HG03103 (cell line): ENCODE data around the gene RASA4.
"Not testable (repeated sequence)": the region's sequence is repeated elsewhere in the genome, so short reads cannot be mapped to it uniquely, and the experiment has no call there.

Source experiments
- ATAC-seq: cut with Tn5 transposase; IDR thresholded peaks from one replicate; pipeline ENCODE4 v1.9.1; 2021; ENCODE audit warnings: low read depth; ENCODE audit not compliant: unreplicated experiment

The RASA4 gene

DNA sequence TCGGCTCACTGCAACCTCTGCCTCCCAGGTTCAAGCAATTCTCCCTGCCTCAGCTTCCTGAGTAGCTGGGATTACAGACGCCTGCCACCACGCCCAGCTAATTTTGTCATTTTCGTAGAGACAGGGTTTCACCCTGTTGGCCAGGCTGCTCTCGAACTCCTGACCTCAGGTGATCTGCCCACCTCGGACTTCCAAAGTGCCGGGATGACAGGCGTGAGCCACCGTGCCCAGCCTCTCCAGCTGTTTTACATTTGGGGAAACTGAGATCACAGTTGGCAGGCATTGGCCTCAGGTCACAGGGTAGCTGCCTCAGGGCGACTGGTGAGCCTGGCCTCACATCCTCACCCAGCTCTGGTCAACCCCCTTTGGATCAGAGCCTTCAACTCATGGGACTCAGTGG, 6.8 kb downstream of the RASA4 start:
- not testable (repeated sequence) for ATAC-seq

DNA sequence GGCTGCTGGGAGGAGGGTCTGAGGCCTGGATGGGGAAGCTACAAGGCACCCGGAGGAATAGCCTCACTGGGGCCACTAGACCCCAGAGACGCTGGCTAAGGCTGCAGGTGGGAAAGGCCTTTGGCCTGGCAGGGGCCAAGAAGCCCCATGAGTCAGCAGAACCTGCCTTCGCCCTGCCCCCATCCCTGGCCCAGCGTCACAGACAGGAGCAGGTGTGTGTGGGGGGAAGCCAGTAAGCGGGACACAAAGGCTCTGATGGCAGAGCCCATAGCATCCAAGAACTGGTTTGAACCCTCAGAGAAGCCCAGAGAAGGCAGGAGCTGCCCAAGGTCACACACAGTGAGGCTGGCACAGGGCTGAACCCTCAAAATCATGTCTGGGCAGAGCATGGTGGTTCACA, 9.7 kb downstream of the RASA4 start:
- ATAC-seq = not testable (repeated sequence)

DNA sequence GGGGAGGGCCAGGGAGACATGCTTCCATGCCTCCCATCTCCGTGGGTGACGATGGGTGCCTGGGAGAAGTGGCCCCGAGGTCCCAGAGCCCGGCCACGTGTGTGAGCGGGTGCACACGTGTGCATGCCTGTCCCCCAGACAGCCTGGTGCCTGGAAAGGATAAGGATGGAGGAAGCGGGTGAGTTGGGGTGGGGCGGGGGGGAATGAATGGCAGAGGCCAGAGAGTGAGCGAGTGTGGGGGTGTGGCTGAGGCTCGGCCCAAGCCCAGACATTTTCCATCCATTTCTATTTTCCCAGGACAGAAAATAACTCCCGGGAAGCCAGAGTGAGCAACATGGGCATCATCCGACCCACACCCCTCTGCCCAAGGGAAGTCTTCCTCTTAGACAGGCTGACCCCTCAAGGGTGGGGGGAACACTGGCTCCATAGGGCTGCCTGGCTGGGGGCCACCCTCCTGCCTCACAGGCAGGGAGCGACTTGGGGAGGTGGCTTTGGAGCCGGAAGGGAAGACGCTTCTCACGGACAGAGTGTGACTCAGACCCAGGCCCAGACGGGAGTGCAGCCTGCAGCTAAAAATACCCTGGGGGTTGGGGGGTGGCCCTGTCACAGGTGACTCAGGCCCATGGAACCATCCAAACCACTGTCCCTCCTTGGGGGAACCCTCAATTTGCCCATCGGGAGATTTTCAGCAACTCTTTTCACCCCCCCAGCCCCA, 12.0 kb downstream of the RASA4 start:
- not testable (repeated sequence) for ATAC-seq

DNA sequence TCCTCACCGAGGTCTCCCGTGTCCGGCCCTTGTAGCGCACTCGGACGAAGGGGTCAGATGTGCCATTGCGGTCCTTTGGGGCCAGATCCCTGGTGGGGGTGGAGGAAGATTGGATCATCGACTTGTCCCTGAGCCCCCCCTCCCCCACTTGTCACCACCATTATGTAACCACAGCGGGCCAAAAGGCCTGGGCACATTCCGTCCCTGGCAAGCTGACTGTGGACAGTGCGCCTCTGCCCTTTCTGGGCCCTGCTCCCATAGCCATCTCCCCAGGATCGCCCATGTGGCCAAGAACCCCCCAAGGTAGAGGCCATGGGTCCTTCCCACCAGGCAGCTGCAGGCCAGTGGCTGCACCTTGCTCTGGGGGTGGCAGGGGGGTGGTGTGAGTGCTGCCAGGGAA, 14.2 kb downstream of the RASA4 start:
- ATAC-seq = not testable (repeated sequence)

DNA sequence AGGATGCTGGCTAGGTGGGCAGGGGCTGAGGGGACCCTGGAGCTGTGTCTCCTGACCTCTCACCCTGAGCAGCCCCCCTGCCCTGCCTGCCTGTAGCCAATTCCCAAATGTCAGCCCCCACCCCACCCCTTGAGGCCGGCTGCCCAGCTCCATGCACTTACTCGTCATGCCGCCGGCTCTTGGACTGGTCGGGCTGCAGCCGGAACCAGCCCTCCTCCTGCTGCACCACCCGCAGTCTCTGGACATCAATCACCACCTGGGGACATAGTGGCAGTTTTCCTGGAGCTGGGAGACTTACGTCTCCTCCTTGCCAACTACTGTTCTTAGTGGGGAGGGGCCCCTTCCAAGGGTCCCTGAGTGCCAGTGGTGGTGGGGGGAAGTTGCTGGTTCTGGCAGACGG, 16.9 kb downstream of the RASA4 start:
- not testable (repeated sequence) for ATAC-seq

DNA sequence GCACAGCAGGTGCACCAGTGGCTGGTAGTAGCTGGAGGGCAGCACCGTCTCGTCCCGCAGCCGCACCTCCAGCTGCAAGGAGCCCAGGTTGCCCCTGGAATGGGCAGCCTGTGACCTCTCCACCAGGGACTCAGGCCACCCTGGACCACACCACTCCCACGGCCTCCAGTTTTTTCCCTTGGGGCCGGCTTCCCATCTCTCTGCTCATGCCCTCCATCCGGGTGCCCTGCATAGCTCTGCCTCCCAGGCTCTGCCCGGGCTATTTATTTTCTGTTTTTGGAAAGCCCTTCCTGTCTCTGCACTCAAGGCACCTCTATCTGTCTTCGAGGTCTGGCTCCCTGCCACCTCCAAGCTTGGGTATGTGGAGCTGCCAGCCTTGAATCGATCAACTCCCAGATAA, 20.5 kb downstream of the RASA4 start:
- not testable (repeated sequence) for ATAC-seq

DNA sequence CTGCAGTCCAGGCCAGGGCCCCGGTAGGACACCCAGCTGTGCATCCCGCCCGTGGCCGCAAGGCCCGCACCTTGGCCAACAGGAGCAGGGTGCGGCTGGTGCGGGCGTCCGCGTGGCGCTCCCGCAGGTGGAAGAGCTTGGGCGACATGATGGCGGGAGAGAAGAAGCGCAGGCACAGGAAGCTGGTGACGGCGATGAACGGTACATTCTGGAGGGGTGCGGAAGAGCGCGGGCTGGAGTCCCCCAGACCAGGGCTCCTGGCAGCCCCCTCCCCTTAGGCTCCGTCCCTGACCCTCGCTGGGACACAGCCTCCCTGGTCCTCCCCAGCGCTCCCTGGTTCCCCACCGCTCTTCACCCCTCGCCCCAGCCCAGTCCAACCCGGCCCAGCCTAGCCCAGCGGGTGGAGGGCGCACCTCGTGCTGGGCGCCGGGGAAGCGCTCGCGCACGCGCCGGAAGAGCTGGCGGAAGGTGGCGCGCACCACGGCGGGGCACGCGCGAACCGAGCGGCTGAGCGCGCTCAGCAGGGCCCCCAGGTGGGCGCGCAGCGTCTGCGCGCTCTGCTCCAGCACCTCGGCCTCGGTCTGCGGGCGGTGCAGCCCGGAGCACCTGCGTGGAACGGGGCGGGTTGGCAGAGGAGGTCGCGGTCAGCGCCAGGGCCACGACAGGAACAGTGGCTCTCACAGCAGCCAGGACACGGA, 22.8 kb downstream of the RASA4 start:
- ATAC-seq = peak; percentile 62

DNA sequence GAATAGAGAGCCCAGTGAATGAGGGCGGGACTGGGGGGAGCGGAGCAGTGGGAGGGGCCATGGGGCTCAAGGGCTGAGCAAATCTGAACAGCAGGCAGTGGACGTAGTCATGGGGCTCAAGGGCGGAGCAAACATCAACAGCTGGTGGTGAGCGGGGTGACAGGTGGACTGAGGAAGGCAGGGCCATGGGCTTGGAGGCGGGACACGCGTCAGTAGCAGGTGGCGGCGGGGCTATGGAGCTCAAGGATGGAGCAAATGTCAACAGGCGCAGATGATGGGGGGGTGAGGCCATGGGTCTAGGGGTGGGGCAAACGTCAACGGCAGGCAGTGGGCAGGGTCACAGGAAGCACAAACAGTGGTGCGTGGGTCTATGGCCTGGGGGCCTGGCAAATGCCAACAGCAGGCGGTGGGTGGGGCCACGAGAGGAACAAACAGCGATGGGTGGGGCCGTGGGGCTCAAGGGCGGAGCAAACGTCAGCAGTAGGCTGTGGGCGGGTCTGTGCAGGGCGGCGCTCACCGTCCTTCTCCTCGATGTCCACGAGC, 24.0 kb downstream of the RASA4 start:
- peak; percentile 46 for ATAC-seq

DNA sequence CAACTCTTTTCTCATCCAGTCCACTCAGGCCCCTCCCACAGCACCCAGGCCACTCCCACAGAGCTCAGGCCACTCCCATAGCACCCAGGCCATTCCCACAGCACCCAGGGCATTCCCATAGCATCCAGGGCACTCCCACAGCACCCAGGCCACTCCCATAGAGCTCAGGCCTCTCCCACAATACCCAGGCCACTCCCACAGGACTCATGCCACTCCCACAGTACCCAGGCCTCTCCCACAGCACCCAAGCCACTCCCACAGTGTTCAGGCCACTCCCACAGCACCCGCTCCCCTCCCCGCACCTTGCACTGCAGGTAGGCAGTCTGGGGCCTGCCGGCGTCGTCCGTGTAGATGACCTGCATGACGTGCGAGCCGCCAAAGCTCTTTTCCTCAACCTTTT, 26.7 kb downstream of the RASA4 start:
- not testable (repeated sequence) for ATAC-seq

DNA sequence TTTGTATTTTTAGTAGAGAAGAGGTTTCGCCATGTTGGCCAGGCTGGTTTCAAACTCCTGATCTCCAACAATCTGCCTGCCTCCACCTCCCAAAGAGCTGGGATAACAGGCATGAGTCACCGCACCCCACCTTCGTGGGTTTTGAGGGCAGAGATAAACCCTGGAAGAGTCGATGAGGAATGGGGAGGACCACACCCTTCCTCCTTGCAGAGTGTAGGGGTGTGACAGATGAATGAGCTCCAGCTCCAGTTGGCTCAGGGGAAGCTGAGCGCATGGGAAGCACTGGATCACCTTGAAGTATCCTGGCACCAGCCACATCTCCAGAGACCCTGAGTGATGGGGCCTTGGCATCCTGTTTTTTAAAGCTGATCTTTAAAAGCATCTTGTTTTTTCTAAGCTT, 33.1 kb downstream of the RASA4 start:
- ATAC-seq = not testable (repeated sequence)

DNA sequence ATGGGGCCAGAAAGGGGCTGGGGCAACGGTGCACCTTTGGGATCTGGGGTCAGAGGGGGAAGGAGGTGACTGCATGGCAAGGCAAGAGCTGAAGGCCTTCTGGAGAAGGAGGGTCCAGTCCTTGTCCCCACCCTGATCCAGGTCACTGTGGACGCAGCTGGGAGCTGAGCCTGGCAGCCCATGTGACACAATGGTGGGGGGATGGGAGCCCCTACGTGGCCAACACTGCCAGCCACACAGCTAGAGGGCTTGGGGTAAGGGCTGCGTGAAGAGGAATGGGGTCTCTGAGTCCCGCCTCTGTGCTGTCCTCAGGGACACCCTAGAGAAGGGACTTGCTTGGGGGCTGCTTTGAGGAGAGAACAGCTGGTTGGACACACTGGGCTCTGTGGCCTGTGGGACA, 34.8 kb downstream of the RASA4 start:
- not testable (repeated sequence) for ATAC-seq

DNA sequence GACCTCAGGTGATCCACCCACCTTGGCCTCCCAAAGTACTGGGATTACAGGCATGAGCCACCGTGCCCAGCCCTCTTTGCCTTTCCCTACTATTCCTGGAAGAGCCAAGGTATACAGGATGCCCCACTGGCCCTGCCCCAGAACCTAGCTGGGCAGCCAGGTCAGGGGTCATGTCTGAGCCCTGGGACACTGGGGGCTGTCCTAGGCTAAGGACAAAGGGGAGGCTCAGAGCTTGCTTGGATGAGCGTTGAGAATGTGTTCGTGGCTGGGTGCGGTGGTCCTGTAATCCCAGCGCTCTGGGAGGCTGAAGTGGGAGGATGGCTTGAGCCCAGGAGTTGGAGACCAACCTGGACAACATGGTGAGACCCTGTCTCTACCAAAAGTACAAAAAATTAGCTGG, 38.1 kb downstream of the RASA4 start:
- not testable (repeated sequence) for ATAC-seq

DNA sequence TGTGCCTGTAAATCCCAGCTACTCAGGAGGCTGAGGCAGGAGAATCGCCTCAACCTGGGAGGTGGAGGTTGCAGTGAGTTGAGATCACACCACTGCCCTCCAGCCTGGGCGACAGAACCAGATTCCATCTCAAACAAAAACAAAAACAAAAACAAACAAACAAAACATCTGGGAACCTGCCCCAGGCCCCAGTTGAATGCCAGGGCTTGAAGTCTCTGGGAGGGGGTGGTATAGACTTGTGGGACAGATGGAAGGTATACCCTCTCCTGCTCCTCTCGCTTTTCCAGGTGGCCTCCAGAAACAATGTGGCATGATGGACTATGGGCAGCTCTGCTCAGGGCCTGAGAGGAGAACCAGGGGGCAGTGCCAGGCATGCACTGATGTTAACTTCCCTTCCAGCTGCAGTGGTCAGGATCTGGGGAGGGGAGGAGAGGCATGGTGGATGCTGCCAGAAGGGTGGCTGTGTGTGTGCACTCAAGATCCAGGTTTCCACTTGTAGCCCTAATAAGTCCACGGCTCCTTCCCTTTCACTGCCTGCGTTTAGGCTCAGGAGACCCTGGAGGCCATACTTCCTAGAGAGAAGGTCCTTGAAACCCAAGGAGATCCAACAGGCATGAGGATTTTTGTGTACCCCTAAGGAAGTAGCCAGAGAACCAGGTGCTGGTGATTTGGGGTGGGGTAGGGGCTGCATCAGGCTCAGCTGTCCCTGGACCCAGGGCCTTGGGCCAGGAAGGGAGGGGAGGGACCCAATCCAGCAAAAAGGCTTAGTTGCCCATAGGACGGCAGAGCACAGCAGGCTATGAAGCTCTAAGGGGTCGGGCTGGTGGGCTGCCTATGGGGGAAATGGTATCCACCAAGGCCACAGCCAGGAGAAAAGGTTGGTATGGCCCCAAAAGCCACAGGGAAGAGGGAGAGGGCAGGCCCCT, 39.0 kb downstream of the RASA4 start:
- not testable (repeated sequence) for ATAC-seq

DNA sequence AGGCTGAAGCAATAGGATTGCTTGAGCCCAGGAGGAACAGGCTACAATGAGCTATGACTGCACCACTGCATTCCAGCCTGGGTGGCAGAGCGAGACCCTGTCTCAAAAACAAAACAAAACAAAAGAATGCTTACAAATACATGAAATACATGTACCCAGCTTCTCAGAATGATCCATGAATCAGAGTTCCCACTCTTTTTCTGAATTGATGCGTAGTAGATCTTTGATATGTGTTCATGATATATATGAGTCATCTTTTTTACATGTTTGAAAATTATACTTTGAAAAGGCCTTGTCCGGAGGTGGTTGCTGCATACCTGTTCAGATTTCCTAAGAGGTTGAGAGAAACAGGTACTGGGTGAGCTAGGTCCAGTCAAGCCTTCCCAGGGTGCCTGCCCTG, 40.2 kb downstream of the RASA4 start:
- ATAC-seq = not testable (repeated sequence)

DNA sequence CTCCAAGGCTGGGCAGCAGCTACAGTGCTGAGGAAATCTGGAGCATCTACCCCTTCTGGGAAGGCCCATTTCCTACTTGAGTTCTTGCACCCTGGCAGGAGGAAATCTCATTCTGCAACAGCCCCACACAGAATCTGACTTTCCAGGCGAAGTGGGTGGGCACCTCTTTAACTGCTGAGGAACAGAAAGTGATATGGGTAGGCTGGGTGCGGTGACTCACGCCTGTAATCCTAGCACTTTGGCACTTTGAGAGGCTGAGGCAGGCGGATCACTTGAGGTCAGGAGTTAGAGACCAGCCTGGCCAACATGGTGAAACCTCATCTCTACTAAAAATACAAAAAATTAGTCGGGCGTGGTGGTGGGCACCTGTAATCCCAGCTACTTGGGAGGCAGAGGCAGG, 41.9 kb downstream of the RASA4 start:
- not testable (repeated sequence) for ATAC-seq

DNA sequence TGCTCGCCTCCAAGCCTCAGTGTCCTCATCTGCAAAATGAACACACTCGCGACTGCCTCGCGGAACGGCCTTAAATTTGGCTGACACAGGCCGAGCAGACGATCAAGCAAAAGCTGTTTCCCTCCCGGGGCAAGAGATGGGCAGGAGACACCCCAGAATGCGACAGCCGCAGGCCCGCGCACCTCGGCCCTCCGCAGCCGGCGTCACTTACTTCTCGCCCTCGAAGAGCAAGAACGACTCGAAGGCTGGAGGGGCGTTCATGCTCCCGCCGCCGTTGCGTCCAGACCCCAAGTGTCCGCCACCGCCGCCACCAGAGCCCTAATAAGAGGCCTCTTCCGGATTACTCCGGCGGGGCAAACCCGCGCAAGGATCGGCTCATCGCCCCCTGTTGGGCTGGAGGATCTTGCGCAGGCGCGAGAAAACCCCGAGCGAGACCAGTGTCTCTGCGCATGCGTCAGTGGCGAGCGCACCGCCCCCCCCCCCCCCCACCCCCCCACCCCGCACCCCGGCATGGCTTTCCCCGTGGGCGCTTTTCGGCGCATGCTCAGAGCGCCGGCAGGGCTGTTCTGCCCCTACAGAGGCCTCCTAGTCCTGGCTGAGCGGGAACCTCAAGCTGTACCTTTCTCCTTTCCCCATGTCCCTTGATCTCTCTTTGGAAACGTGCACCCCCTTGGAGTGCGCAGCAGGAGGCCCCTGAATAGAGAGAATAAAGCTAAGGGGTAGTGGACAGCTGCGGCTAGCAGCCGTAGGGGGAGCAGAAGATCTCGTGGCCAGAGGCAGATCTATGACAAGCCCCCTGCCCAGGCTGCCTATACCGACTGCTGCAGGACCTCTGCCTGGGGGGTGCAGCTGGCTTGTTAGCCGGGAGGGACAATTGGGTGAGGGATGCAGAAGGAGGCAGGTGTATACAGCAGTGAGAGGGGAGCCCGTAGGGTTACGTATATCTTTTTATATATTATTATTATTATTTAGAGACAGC, 44.0 kb downstream of the RASA4 start, which contains the start of gene POLR2J3:
Gene POLR2J3 (minus strand): TSS at position 323 of the 979 bp plus-strand sequence. CDS start 62 bp downstream, at position 261.
- ATAC-seq = peak; percentile 93

DNA sequence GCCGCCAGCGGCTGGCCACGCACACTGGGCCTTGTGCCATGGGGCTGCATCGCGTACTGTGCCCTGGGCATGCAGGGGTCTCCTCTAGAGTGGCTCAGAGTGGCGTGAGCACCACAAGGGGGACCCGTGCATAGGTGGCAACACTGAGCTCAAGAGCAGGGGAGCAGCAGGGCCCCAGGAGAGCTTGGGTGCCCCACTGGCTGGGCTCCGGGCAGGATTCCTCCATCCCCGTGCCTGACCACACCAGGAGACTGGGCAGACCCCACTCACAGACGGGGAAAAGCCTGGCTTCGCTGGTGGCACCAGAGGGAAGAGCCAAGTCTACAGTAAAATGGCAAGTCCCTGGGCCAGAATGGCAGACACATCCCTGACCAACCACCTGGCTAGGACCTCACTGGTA, 47.9 kb downstream of the RASA4 start:
- ATAC-seq = not testable (repeated sequence)

DNA sequence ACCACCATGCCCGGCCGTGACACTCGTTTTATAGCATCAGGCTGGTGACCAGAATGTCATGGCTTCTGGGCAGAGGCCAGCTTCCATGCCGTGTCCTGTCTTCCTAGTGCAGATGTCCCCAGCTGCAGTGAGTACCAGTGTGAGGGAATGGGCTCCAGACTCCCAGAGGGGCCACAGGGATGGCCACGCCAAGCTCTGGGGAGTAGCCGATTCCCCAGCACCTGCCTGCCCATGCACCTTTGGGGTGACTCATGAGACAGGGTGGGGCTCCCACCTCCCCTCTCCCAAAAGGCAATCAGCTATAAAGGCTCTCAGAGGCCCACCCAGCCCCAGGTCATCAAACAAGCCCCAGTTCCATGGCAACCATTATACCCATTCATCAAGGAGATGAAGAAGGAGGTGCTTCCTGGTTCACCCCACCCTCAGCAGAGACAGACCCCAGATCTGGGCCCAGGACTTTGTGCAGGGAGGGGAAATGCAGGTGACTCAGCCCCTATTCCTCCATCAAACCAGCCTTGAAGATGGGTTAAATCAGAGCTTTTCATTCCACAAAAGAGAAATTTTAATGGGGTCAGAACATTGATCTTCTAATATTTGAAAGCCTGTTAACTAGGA, 65.6 kb downstream of the RASA4 start, which contains the start of gene SPDYE2:
Gene SPDYE2 (plus strand): TSS at position 419 of the 615 bp plus-strand sequence. CDS start 2,030 bp downstream, outside the sequence.
- ATAC-seq = not testable (repeated sequence)

DNA sequence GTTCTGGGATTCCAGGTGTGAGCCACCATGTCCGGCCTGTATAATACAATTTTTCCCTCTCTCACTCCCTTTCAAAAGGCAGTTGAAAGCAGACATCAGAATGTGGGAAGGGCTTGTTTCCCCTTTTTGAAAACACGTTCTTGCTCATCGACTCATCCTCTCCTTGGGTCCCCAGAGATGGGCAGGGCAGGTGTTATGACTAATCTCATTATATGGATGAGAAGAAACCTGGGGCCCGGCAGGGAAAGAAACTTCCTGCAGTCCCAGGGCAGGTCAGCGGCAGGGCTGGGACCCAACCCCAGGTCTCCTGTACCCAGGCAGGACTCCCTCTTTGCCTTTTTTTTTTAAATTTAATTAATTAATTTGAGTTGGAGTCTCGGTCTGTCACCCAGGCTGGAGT, 70.2 kb downstream of the RASA4 start:
- peak; percentile 62 for ATAC-seq
